ENCODE data around the gene MYO3B. TPM values are rescaled to one million over a fixed set of nuclear protein-coding genes. Genes with fewer than 3 reads are reported as not detected.

The MYO3B gene
- total RNA-seq, 1 donor from 2014 or later: not detected

- Mint-ChIP-seq H3K9me3 (ENCODE audit: low read depth) (no peaks in the 10 kb centered on the region), H3K36me3 (ENCODE audit: insufficient read depth) (no peaks in the 10 kb centered on the region), H3K4me3 (ENCODE audit: low read depth) (no peak overlapping the region), H3K4me1 (ENCODE audit: low read depth) (peaks cover 2% of the 10 kb centered on the region), H3K27ac (no peak overlapping the region), H3K27me3 (peaks cover 22% of the 10 kb centered on the region)
- DNase-seq (ENCODE audit: low spot score, unreplicated experiment): no peak
- TF ChIP-seq CTCF (IDR thresholded peaks at IDR 0.05; ENCODE audit: unreplicated experiment): no peak
Observed at GRCh38 chr2:170350929-170351826, 173.2 kb downstream of the MYO3B start.

GRCh38 chr2:170353723-170354122 is 175.8 kb downstream of the MYO3B start:
- TF ChIP-seq CTCF (IDR thresholded peaks at IDR 0.05; ENCODE audit: unreplicated experiment): no peak
- Mint-ChIP-seq H3K27me3 (peaks cover 17% of the 10 kb centered on the region), H3K36me3 (ENCODE audit: insufficient read depth) (no peaks in the 10 kb centered on the region), H3K9me3 (ENCODE audit: low read depth) (no peaks in the 10 kb centered on the region), H3K4me3 (ENCODE audit: low read depth) (no peak overlapping the region), H3K4me1 (ENCODE audit: low read depth) (peaks cover 2% of the 10 kb centered on the region), H3K27ac (no peak overlapping the region)
- DNase-seq (ENCODE audit: low spot score, unreplicated experiment): no peak

- H3K9me3 Mint-ChIP-seq (ENCODE audit: low read depth): no peaks in the 10 kb centered on the region
Observed at GRCh38 chr2:170354388-170354787, 176.4 kb downstream of the MYO3B start.

GRCh38 chr2:170354855-170355780 is 177.2 kb downstream of the MYO3B start:
- TF ChIP-seq CTCF (IDR thresholded peaks at IDR 0.05; ENCODE audit: unreplicated experiment): no peak
- no peak overlapping the region for H3K27ac Mint-ChIP-seq
- H3K4me3 Mint-ChIP-seq (ENCODE audit: low read depth): no peak overlapping the region
- no peaks in the 10 kb centered on the region for H3K9me3 Mint-ChIP-seq (ENCODE audit: low read depth)
- H3K27me3 Mint-ChIP-seq: peaks cover 18% of the 10 kb centered on the region
- no peaks in the 10 kb centered on the region for H3K36me3 Mint-ChIP-seq (ENCODE audit: insufficient read depth)
- peaks cover 2% of the 10 kb centered on the region for H3K4me1 Mint-ChIP-seq (ENCODE audit: low read depth)
- DNase-seq (ENCODE audit: low spot score, unreplicated experiment): no peak

More at GRCh38 chr2:170354388-170354787, 176.4 kb downstream of the MYO3B start:
- Mint-ChIP-seq H3K27ac (no peak overlapping the region), H3K4me3 (ENCODE audit: low read depth) (no peak overlapping the region), H3K27me3 (peaks cover 15% of the 10 kb centered on the region), H3K4me1 (ENCODE audit: low read depth) (peaks cover 2% of the 10 kb centered on the region), H3K36me3 (ENCODE audit: insufficient read depth) (no peaks in the 10 kb centered on the region)
- DNase-seq (ENCODE audit: low spot score, unreplicated experiment): no peak
- no peak for TF ChIP-seq CTCF (IDR thresholded peaks at IDR 0.05; ENCODE audit: unreplicated experiment)

GRCh38 chr2:170359466-170359865 is 181.5 kb downstream of the MYO3B start:
- no peak overlapping the region for H3K4me3 Mint-ChIP-seq (ENCODE audit: low read depth)
- TF ChIP-seq CTCF (IDR thresholded peaks at IDR 0.05; ENCODE audit: unreplicated experiment): no peak

More at GRCh38 chr2:170359466-170359865, 181.5 kb downstream of the MYO3B start:
- peaks cover 30% of the 10 kb centered on the region for H3K27me3 Mint-ChIP-seq
- DNase-seq (ENCODE audit: low spot score, unreplicated experiment): no peak
- H3K27ac Mint-ChIP-seq: no peak overlapping the region
- no peaks in the 10 kb centered on the region for H3K9me3 Mint-ChIP-seq (ENCODE audit: low read depth)
- H3K4me1 Mint-ChIP-seq (ENCODE audit: low read depth): peaks cover 3% of the 10 kb centered on the region
- H3K36me3 Mint-ChIP-seq (ENCODE audit: insufficient read depth): no peaks in the 10 kb centered on the region

Data from progenitor cell of endocrine pancreas (in vitro differentiated cells).